HUES64 (cell line): Measurements from ENCODE around the gene LSMEM2.
"Not testable (repeated sequence)": the region's sequence is repeated elsewhere in the genome, so short reads cannot be mapped to it uniquely, and the experiment has no call there.

Experiments used
- H3K27ac ChIP-seq: 2 replicates; pipeline ENCODE4 v1.7.0; 2013; ENCODE audit warnings: low read depth, low read length, inconsistent platforms
- H3K27me3 ChIP-seq: 2 replicates; pipeline ENCODE4 v1.6.1; 2013; ENCODE audit warnings: mild to moderate bottlenecking, low read length; ENCODE audit not compliant: insufficient read depth
- H3K36me3 ChIP-seq: 2 replicates; pipeline ENCODE4 v1.6.1; 2013; ENCODE audit warnings: mild to moderate bottlenecking, low read length; ENCODE audit not compliant: insufficient read depth
- H3K4me1 ChIP-seq: 2 replicates; pipeline ENCODE4 v1.6.1; 2013; ENCODE audit warnings: mild to moderate bottlenecking, low read length, moderate library complexity; ENCODE audit not compliant: insufficient read depth
- H3K4me3 ChIP-seq: 2 replicates; pipeline ENCODE4 v1.5.1; 2013; ENCODE audit warnings: mild to moderate bottlenecking, low read length, moderate library complexity
- H3K9ac ChIP-seq: 2 replicates; pipeline ENCODE4 v1.6.1; 2013; ENCODE audit warnings: mild to moderate bottlenecking, low read depth, low read length
- H3K9me3 ChIP-seq: 2 replicates; pipeline ENCODE4 v1.6.1; 2013; ENCODE audit warnings: low read depth, low read length; ENCODE audit not compliant: insufficient read depth
- WGBS: fragments of 150-250, 120-280 bp; methylation state at CpG from one replicate; pipeline ENCODE4 v1.1.7; 2013; ENCODE audit warnings: missing lambda C conversion rate; 5-methylcytosine and 5-hydroxymethylcytosine counted together

The LSMEM2 gene

DNA sequence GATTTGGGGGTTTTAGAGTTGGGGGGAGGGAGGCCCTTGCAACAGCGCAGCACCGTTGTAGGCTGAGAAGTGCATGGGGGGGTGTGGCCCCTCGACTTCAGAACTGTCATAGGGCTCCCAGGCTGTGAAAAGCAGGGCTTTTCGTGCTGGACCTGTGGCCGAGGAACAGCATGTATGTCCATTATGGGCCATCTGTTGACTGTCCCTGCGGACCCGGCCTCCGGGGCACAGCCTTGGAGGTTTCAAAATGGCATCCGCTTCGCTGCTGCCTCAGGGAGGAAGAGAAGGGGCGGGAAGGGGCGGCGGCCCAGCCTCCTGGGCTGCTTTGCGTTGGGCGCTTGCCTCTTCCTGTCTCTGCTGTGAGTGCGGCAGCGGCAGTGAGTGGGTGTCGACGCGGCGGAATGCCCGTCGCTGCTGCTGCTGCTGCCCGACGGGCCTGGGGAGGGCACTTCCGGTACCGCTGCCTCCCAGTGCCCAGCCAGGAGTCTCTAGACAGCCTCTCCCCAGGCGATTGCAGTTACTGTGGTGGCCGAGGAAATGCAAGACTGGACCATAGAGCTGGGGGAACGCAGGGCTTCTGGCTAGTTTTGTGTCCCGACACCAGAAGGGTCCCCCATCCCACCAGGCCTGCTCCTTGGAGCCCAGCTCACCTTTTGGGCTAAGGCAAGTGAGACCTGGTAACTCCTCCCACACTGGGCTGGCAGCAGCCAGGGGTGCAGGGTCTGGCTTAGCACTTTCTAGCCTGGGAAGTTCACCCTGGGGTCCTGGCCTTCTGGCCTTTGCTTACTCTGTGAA is 40.9 kb upstream of the LSMEM2 start:
- Histone ChIP-seq H3K4me3 (peak overlapping the region; percentile 86), H3K9me3 (no peaks in the 10 kb centered on the region), H3K27ac (peak overlapping the region; percentile 46), H3K4me1 (peaks cover 39% of the 10 kb centered on the region), H3K27me3 (no peaks in the 10 kb centered on the region), H3K9ac (peak overlapping the region; percentile 83), H3K36me3 (no peaks in the 10 kb centered on the region)
- 6% methylated on average over 31 of the region's 31 CpGs for WGBS

DNA sequence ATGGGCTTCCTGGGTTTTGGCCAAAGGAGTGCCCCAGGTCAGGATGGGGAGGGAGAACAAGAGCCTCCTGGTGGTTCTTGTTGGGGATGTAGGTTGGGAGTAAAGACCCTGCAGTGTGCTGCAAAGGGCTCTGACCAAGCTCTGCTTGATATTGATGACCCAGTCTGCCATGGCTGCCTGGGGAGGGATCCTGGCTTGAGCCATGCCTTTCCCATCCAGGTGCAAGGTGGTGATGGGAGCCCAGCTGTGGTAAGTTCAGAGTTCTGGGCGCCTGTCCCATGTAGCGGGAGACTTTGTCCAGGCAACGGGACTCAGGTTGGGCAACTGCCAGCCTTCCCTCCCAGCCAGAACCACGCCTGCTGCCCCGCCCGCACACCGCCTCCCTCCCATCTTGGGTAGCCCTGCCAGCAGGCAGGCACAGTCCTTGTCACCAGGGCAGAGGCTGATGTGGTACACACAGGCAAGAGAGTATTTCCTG is 40.3 kb upstream of the LSMEM2 start:
- H3K9ac ChIP-seq = no peak overlapping the region
- H3K4me1 ChIP-seq = peaks cover 41% of the 10 kb centered on the region
- H3K36me3 ChIP-seq = no peaks in the 10 kb centered on the region
- H3K27me3 ChIP-seq = no peaks in the 10 kb centered on the region
- peak overlapping the region; percentile 86 for H3K4me3 ChIP-seq
- WGBS = 94% methylated on average over 7 of the region's 7 CpGs
- H3K9me3 ChIP-seq = no peaks in the 10 kb centered on the region
- peak overlapping the region; percentile 46; the same call in 1 of the 2 replicates for H3K27ac ChIP-seq

DNA sequence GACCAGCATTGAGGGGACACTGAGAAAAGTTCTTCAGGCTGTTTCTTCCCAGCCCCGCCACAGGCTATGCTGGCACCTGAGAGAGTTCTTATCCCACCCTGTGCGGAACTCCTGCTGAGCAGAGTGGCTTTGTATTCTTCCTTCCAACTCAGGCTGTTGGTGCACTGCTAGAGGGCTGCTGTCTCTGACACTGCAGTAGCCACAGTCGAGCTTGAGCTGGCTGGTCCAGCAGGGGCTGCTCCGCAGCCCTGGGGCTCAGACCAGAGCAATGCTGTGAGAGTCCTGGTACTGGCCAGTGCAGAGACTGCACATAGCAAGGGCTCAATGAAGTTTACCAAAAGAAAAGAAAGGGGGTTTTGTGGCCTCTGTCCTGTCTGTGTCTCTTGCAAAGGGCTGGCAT is 39.2 kb upstream of the LSMEM2 start:
- no peaks in the 10 kb centered on the region for H3K36me3 ChIP-seq
- no peaks in the 10 kb centered on the region for H3K27me3 ChIP-seq
- H3K9me3 ChIP-seq = no peaks in the 10 kb centered on the region
- 61% methylated on average over 4 of the region's 4 CpGs for WGBS
- no peak overlapping the region for H3K9ac ChIP-seq
- peaks cover 41% of the 10 kb centered on the region for H3K4me1 ChIP-seq
- H3K4me3 ChIP-seq = no peak overlapping the region
- H3K27ac ChIP-seq = peak overlapping the region; percentile 39; the same call in 1 of the 2 replicates

DNA sequence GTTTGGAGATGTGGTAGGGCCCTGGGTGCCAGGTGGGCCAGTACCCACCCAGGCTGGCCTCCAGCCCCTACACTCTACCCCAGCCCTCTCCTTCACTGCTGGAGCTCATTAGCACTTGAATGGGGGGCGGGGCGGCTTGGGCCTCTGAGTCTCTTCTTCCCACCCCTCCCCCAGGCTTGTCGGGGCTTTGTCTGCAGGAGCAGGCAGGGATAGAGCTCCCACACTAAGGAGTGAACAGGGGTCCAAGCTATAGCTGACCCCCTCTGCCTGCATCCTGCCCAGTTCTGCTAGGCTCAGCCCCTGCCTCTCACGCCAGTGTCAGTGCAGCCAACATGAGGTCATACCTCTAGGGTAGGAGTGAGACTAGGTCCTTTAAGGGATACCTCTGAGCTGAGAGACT is 37.7 kb upstream of the LSMEM2 start:
- Histone ChIP-seq H3K9ac (peak overlapping the region; percentile 53), H3K4me1 (peaks cover 47% of the 10 kb centered on the region), H3K27me3 (no peaks in the 10 kb centered on the region), H3K27ac (peak overlapping the region; percentile 78), H3K36me3 (no peaks in the 10 kb centered on the region), H3K9me3 (no peaks in the 10 kb centered on the region), H3K4me3 (peak overlapping the region; percentile 37)
- 1% methylated on average over 4 of the region's 4 CpGs for WGBS

DNA sequence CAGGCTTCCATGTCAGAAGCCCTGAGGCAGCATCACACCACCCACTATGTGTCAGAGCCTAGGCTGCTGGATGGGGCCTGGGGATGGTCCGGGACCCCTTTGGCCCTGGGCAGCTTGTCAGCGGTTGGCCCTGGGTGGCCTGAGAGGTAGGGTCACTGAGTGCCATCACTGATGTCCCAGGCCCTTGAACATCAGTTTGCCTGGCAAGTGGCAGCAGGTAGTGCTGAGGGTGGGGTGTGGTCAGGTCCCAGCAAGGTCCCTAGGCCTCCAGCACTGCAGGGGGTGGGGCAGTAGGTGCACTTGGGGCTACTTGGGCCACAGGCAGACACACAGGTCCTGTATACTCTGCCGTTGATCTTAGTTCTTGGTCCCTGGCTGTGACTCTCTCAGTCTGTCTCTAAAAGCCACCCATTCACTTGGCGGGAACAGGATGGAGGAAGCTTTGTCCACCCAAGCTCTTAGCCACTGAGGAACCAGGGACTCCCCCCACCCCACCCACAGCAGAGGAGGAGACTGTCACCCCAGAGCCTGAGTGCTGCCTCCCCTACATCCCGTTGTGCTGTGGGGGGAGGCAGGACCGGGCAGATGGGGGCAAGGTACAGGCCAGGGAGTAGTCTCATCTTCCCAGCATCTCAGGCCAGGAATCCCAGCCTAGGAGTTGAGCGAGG is 37.0 kb upstream of the LSMEM2 start:
- H3K27ac ChIP-seq = peak overlapping the region; percentile 78
- H3K9ac ChIP-seq = peak overlapping the region; percentile 53
- WGBS = 74% methylated on average over 7 of the region's 7 CpGs
- H3K36me3 ChIP-seq = 0 out of 2 replicates have a peak, but pooled peaks cover 1% of the 10 kb centered on the region
- H3K9me3 ChIP-seq = no peaks in the 10 kb centered on the region
- peaks cover 54% of the 10 kb centered on the region for H3K4me1 ChIP-seq
- H3K4me3 ChIP-seq = peak overlapping the region; percentile 37
- no peaks in the 10 kb centered on the region for H3K27me3 ChIP-seq

DNA sequence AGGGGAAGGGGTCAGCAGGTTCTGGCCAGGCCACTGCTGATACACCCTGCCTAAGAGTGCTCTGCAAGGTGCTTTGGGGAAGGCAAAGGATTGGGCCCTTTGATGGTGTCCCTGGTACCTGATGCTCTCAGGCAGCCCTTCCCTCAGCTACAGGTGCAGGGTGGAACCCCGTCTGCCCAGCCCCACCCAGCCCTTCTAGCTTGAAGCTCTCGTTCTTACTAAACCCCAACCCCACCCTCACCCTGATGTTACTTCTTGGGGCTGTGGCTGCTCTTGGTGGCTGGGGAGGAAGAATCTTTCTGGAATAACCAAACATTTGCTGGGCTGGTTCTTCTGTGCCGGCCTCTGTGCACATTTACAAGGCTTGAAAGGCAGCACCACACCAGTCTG is 36.5 kb upstream of the LSMEM2 start:
- H3K36me3 ChIP-seq = peaks cover 7% of the 10 kb centered on the region
- no peak overlapping the region for H3K9ac ChIP-seq
- H3K4me1 ChIP-seq = peaks cover 57% of the 10 kb centered on the region
- H3K27me3 ChIP-seq = no peaks in the 10 kb centered on the region
- H3K4me3 ChIP-seq = no peak overlapping the region
- WGBS = 93% methylated on average over 3 of the region's 3 CpGs
- no peaks in the 10 kb centered on the region for H3K9me3 ChIP-seq
- H3K27ac ChIP-seq = peak overlapping the region; percentile 8

DNA sequence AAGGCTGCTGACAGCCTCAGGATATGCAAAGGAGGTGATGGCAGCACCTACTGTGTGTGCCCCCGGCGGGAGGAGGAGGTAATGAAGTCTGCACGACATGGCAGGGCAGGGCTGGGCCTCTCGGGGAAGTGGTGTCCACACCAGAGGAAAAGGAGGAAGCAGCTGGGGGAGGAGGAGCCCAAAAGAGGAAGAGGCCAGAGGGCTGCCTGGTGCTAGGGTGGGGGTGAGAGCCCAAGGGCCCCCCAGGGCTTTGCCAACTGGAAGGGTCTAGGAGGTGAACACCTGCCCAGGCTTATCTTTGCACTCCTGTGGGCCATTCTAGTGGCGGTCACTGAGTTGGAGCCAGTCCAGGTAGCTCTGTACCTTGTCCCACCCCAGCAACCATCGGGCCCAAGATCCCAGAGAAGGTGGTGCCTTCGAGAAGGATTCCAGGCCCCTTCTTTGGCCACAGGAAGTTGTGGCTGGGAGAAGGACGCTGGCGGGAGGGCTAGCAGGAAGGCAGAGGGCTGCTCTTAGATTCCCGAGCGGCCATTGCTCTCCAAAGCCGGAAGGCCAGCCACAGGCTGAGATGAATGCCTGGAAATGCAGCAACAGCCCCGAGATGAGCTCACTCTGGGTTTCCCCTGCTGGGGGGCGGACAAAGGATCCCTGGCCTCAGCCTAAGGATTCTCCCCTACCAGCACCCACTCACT is 35.9 kb upstream of the LSMEM2 start:
- Histone ChIP-seq H3K4me1 (peaks cover 57% of the 10 kb centered on the region), H3K36me3 (peaks cover 10% of the 10 kb centered on the region), H3K9ac (no peak overlapping the region), H3K27me3 (no peaks in the 10 kb centered on the region), H3K4me3 (no peak overlapping the region), H3K27ac (peak overlapping the region; percentile 4), H3K9me3 (no peaks in the 10 kb centered on the region)
- WGBS = 74% methylated on average over 14 of the region's 14 CpGs

DNA sequence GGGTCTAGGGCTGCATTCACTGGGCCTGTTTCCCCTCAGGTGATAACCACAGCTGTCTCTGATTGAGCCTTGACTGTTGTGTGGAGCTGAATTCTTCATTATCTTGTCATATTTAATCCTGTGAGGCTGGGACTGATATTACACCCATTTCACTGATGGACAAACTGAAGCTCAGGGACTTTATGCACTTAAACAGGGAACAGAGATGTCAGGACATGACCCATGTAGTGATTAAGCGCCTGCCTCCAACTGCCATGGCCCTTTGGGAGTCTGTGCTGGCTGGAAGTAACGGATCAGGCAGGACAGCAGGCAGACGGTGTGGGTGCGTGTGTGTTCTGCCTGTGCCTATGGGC is 35.4 kb upstream of the LSMEM2 start:
- Histone ChIP-seq H3K36me3 (peaks cover 10% of the 10 kb centered on the region), H3K4me1 (peaks cover 54% of the 10 kb centered on the region), H3K27me3 (no peaks in the 10 kb centered on the region), H3K9ac (no peak overlapping the region), H3K9me3 (no peaks in the 10 kb centered on the region), H3K27ac (no peak overlapping the region), H3K4me3 (no peak overlapping the region)
- WGBS = 97% methylated on average over 4 of the region's 4 CpGs

DNA sequence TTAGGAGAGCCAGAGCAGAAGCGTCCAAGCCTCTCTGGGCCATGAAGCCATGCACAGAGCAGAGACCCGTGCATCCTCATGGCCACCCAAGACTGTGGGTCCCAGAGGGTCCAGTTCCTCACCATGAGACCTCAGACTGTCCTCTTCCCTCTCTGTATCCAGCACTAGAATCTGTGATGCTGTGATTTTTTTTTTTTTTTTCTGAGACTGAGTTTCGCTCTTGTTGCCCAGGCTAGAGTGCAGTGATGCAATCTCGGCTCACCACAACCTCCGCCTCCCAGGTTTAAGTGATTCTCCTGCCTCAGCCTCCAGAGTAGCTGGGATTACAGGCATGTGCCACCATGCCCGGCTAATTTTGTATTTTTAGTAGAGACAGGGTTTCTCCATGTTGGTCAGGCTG is 34.1 kb upstream of the LSMEM2 start:
- H3K27me3 ChIP-seq, H3K4me3 ChIP-seq, H3K9ac ChIP-seq, H3K9me3 ChIP-seq, H3K27ac ChIP-seq: not testable (repeated sequence)
- Histone ChIP-seq H3K4me1 (peaks cover 41% of the 10 kb centered on the region), H3K36me3 (peaks cover 12% of the 10 kb centered on the region)
- WGBS = 91% methylated on average over 6 of the region's 6 CpGs

DNA sequence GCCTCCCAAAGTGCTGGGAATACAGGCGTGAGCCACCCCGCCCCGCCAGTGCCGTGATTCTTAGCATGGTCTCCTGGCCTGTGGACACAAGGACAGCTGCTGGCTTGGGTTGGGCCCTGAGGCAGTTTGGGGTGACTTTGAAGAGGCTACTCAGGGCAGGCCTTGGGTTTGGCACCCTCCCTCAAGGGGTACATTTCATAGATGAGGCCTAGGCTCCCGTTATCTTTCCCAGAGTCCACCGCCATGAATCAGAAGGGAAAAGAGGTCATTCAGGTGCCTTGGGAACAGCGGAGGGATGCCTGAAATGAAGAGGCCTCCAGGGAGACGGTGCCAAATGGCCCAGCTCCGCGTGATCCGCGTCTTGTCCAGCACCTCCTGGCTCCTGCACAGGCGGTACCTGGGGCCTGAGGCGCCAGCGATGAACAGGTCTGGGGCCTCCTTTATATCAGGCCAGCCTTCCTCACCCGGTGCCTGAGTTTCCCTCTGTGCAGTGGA is 33.6 kb upstream of the LSMEM2 start:
- no peaks in the 10 kb centered on the region for H3K27me3 ChIP-seq
- H3K36me3 ChIP-seq = peaks cover 16% of the 10 kb centered on the region
- peak overlapping the region; percentile 93 for H3K27ac ChIP-seq
- 83% methylated on average over 16 of the region's 16 CpGs for WGBS
- H3K4me1 ChIP-seq = peaks cover 36% of the 10 kb centered on the region
- H3K9ac ChIP-seq = peak overlapping the region; percentile 54
- no peaks in the 10 kb centered on the region for H3K9me3 ChIP-seq
- 0 out of 2 replicates have a peak overlapping the region, but pooled peaks have one; percentile 31 for H3K4me3 ChIP-seq
